HEK293 (cell line): ENCODE data around the gene ERLEC1.
"Not testable (repeated sequence)": the region's sequence is repeated elsewhere in the genome, so short reads cannot be mapped to it uniquely, and the experiment has no call there.

ENCODE experiments used
- CTCF ChIA-PET: fragments of 350-600 bp; formaldehyde crosslinking; extraction: SDS; loops from one replicate; lab custom pipeline; 2021; ENCODE audit warnings: antibody characterized with exemption; lab: Yijun Ruan, JAX
- POLR2A ChIA-PET: fragments of 300-600 bp; formaldehyde crosslinking; extraction: SDS; loops from one replicate; lab custom pipeline; 2020; ENCODE audit warnings: antibody characterized with exemption, inconsistent platforms; lab: Yijun Ruan, JAX
- H3K27ac ChIP-seq: fragments of 200-500 bp; sonication (Bioruptor generic); 2 replicates; pipeline ENCODE4 v1.5.1; 2014; ENCODE audit warnings: low read depth, low read length, control low read depth, inconsistent platforms; ENCODE audit errors: extremely low read depth
- H3K36me3 ChIP-seq, 2 experiments: fragments of 200-500 bp in 1 of 2; sonication (Bioruptor generic) in 1 of 2; 1 replicate in 1 of 2; 2 replicates in 1 of 2; pipeline ENCODE4 v1.5.1; 2014 to 2017; ENCODE audit warnings: inconsistent platforms in 2 of 2, low read length in 2 of 2; ENCODE audit not compliant: control insufficient read depth in 2 of 2, insufficient read depth in 1 of 2
- H3K4me1 ChIP-seq: fragments of 200-500 bp; sonication (Bioruptor generic); 2 replicates; pipeline ENCODE4 v1.5.1; 2014; ENCODE audit warnings: mild to moderate bottlenecking, low read length, inconsistent platforms; ENCODE audit not compliant: control insufficient read depth, insufficient read depth
- H3K4me3 ChIP-seq: 2 replicates; pipeline ENCODE4 v1.5.1; 2011; ENCODE audit warnings: low read depth, mild to moderate bottlenecking, control low read depth, low read length, moderate library complexity
- H3K9me3 ChIP-seq: fragments of 200-500 bp; sonication (Bioruptor generic); 2 replicates; pipeline ENCODE4 v1.5.1; 2014; ENCODE audit warnings: low read depth, low read length, inconsistent platforms; ENCODE audit not compliant: control insufficient read depth, insufficient read depth
- CTCF ChIP-seq: fragments of 450-650 bp; formaldehyde crosslinking; IDR thresholded peaks from 2 replicates; pipeline ENCODE4 v1.5.1; 2016; ENCODE audit warnings: missing biosample characterization, missing genetic modification characterization
- PRDM2 ChIP-seq: fragments of 450-650 bp; formaldehyde crosslinking; IDR thresholded peaks from 2 replicates; pipeline ENCODE4 v1.5.1; 2016; ENCODE audit warnings: missing biosample characterization, missing genetic modification characterization, borderline replicate concordance
- SCRT2 ChIP-seq: fragments of 450-650 bp; formaldehyde crosslinking; IDR thresholded peaks from 2 replicates; pipeline ENCODE4 v1.5.1; 2016; ENCODE audit warnings: missing biosample characterization, missing genetic modification characterization
- ZNF112 ChIP-seq: fragments of 450-650 bp; formaldehyde crosslinking; IDR thresholded peaks from 2 replicates; pipeline ENCODE4 v1.5.0; 2017; ENCODE audit warnings: missing biosample characterization, missing genetic modification characterization
- ZNF16 ChIP-seq: fragments of 450-650 bp; formaldehyde crosslinking; IDR thresholded peaks from 2 replicates; pipeline ENCODE4 v1.5.1; 2016; ENCODE audit warnings: low read depth, missing biosample characterization, missing genetic modification characterization
- ZNF174 ChIP-seq: fragments of 450-650 bp; formaldehyde crosslinking; IDR thresholded peaks from 2 replicates; pipeline ENCODE4 v1.5.0; 2017; ENCODE audit warnings: missing biosample characterization, mild to moderate bottlenecking, missing genetic modification characterization
- ZNF19 ChIP-seq: fragments of 450-650 bp; formaldehyde crosslinking; IDR thresholded peaks from 2 replicates; pipeline ENCODE4; 2016; ENCODE audit warnings: missing biosample characterization, missing genetic modification characterization, low read depth
- ZNF214 ChIP-seq: fragments of 450-650 bp; formaldehyde crosslinking; IDR thresholded peaks from 2 replicates; pipeline ENCODE4 v1.5.1; 2017; ENCODE audit warnings: missing biosample characterization, mild to moderate bottlenecking, missing genetic modification characterization, borderline replicate concordance
- ZNF366 ChIP-seq: fragments of 450-650 bp; formaldehyde crosslinking; conservative IDR thresholded peaks from 2 replicates; pipeline ENCODE4 v1.5.1; 2016; ENCODE audit warnings: missing biosample characterization, missing genetic modification characterization
- ZNF37A ChIP-seq: fragments of 450-650 bp; IDR thresholded peaks from 2 replicates; pipeline ENCODE4 v1.5.1; 2018; ENCODE audit warnings: missing biosample characterization, missing genetic modification characterization
- ZNF404 ChIP-seq: fragments of 450-650 bp; formaldehyde crosslinking; IDR thresholded peaks from 2 replicates; pipeline ENCODE4 v1.5.1; 2017; ENCODE audit warnings: missing biosample characterization, missing genetic modification characterization
- ZNF513 ChIP-seq: fragments of 450-650 bp; IDR thresholded peaks from 2 replicates; pipeline ENCODE4 v1.5.1; 2018; ENCODE audit warnings: missing biosample characterization, missing genetic modification characterization
- ZNF692 ChIP-seq: fragments of 450-650 bp; formaldehyde crosslinking; IDR thresholded peaks from 2 replicates; pipeline ENCODE4 v1.5.1; 2016; ENCODE audit warnings: missing biosample characterization, missing genetic modification characterization
- ZNF704 ChIP-seq: fragments of 450-650 bp; formaldehyde crosslinking; IDR thresholded peaks from 2 replicates; pipeline ENCODE4 v1.5.1; 2016; ENCODE audit warnings: missing biosample characterization, missing genetic modification characterization
- ZNF76 ChIP-seq: fragments of 450-650 bp; formaldehyde crosslinking; IDR thresholded peaks from 2 replicates; pipeline ENCODE4; 2016; ENCODE audit warnings: low read depth, missing biosample characterization, missing genetic modification characterization, borderline replicate concordance
- ZNF776 ChIP-seq: fragments of 450-650 bp; formaldehyde crosslinking; IDR thresholded peaks from 2 replicates; pipeline ENCODE4 v1.5.0; 2017; ENCODE audit warnings: missing biosample characterization, missing genetic modification characterization, borderline replicate concordance
- ZNF830 ChIP-seq: fragments of 450-650 bp; IDR thresholded peaks from 2 replicates; pipeline ENCODE4 v1.5.0; 2018; ENCODE audit warnings: missing biosample characterization, missing genetic modification characterization, low read depth, mild to moderate bottlenecking, moderate library complexity
- ZSCAN30 ChIP-seq: fragments of 450-650 bp; IDR thresholded peaks from 2 replicates; pipeline ENCODE4 v1.5.1; 2018; ENCODE audit warnings: missing biosample characterization, mild to moderate bottlenecking, missing genetic modification characterization, moderate library complexity

ERLEC1 gene

GRCh38 chr2:53843595-53843994 lies 56.8 kb downstream of the ERLEC1 start:
- Histone ChIP-seq H3K36me3 (no peaks in the 10 kb centered on the region), H3K27ac (no peak overlapping the region), H3K4me3 (no peak overlapping the region), H3K4me1 (no peaks in the 10 kb centered on the region), H3K9me3 (no peaks in the 10 kb centered on the region)
- ChIA-PET CTCF (no interaction called here), POLR2A (no interaction called here)
- TF ChIP-seq ZNF830 (tag by site-specific recombination) (no peak), ZNF366 (0 out of 2 replicates have a peak, but pooled peaks have one; percentile 32)

- ChIA-PET CTCF (no interaction called here), POLR2A (no interaction called here)
- no peaks in the 10 kb centered on the region for H3K4me1 ChIP-seq
- H3K4me3 ChIP-seq: no peak overlapping the region
- H3K36me3 ChIP-seq: peaks cover 0 to 2% of the 10 kb centered on the region in 2 experiments; a peak in 2 of 3 replicates
- TF ChIP-seq ZNF19 (tag by site-specific recombination) (no peak), ZNF112 (tag by site-specific recombination) (no peak), ZNF76 (tag by site-specific recombination) (no peak), SCRT2 (no peak), ZNF513 (tag by site-specific recombination) (no peak), ZNF16 (tag by site-specific recombination) (no peak), PRDM2 (tag by site-specific recombination) (no peak), ZNF704 (no peak), ZSCAN30 (no peak), CTCF (no peak), ZNF174 (no peak), ZNF37A (no peak), ZNF776 (tag by site-specific recombination) (no peak), ZNF404 (no peak), ZNF692 (tag by site-specific recombination) (no peak), ZNF214 (tag by site-specific recombination) (no peak)
- H3K9me3 ChIP-seq: no peaks in the 10 kb centered on the region
- H3K27ac ChIP-seq: no peak overlapping the region
Measured at GRCh38 chr2:53848062-53848461, 61.2 kb downstream of the ERLEC1 start.

- CTCF ChIA-PET, H3K27ac ChIP-seq, H3K4me1 ChIP-seq, H3K9me3 ChIP-seq, POLR2A ChIA-PET, H3K4me3 ChIP-seq: not testable (repeated sequence)
- H3K36me3 ChIP-seq: peaks cover 0 to 21% of the 10 kb centered on the region in 2 experiments; a peak in 2 of 3 replicates
Measured at GRCh38 chr2:53851052-53851757, 64.4 kb downstream of the ERLEC1 start.
